HT1080 (cell line): ENCODE measurements around the gene SORCS2. TPM values are rescaled to one million over a fixed set of nuclear protein-coding genes. Genes with fewer than 3 reads are reported as not detected.

Source experiments
- DNase-seq: peaks from one replicate; pipeline ENCODE4 v3.0.0-alpha.2; 2015; ENCODE audit warnings: low read depth
- total RNA-seq: library from RNA; depleted of rRNA; stranded (reverse); fragments of >200 nt; shearing (Covaris generic); gene quantifications from 2 replicates; pipeline ENCODE4 v1.2.3, GENCODE V29; 2014

Gene SORCS2
- total RNA-seq, 1 experiment from 2014 or later, result 5.4 TPM

GRCh38 chr4:7422151-7422897 lies 230.0 kb downstream of the SORCS2 start:
- DNase-seq, result no peak

GRCh38 chr4:7422898-7423180 lies 230.5 kb downstream of the SORCS2 start:
- no peak for DNase-seq

- DNase-seq, result no peak
These were observed 231.1 kb downstream of the SORCS2 start for GRCh38 chr4:7423391-7423790.

- DNase-seq, result no peak
These were observed 231.6 kb downstream of the SORCS2 start for GRCh38 chr4:7423801-7424552.

GRCh38 chr4:7424553-7425111 lies 232.3 kb downstream of the SORCS2 start:
- DNase-seq, result no peak

GRCh38 chr4:7425124-7425523 lies 232.8 kb downstream of the SORCS2 start:
- no peak for DNase-seq

GRCh38 chr4:7425591-7426468 lies 233.5 kb downstream of the SORCS2 start:
- DNase-seq, result no peak

GRCh38 chr4:7426525-7427171 lies 234.3 kb downstream of the SORCS2 start:
- DNase-seq, result no peak

- DNase-seq, result no peak
These were observed 235.0 kb downstream of the SORCS2 start for GRCh38 chr4:7427361-7427760.

GRCh38 chr4:7427831-7428260 lies 235.5 kb downstream of the SORCS2 start:
- no peak for DNase-seq

GRCh38 chr4:7428261-7429068 lies 236.1 kb downstream of the SORCS2 start:
- DNase-seq, result no peak

GRCh38 chr4:7429069-7429416 lies 236.7 kb downstream of the SORCS2 start:
- DNase-seq, result no peak

GRCh38 chr4:7429601-7430078 lies 237.3 kb downstream of the SORCS2 start:
- DNase-seq, result no peak

- DNase-seq, result no peak
These were observed 238.1 kb downstream of the SORCS2 start for GRCh38 chr4:7430368-7430964.

GRCh38 chr4:7430965-7431695 lies 238.8 kb downstream of the SORCS2 start:
- DNase-seq, result no peak

GRCh38 chr4:7431696-7432530 lies 239.6 kb downstream of the SORCS2 start:
- no peak for DNase-seq

GRCh38 chr4:7432531-7433375 lies 240.4 kb downstream of the SORCS2 start:
- no peak for DNase-seq
